IPS-NIHi11 (cell line): ENCODE measurements around the gene CPHXL2.
A peak's percentile ranks its signal among the peaks of the same experiment; 100 is the strongest.

Experiments used
- DNase-seq: peaks from one replicate; pipeline ENCODE4 v3.0.0; 2012; ENCODE audit warnings: mixed read lengths, low spot score

The CPHXL2 gene

GRCh38 chr16:75640598-75640997, 36.2 kb downstream of the CPHXL2 start:
- no peak for DNase-seq

- DNase-seq: no peak
Observed at GRCh38 chr16:75635036-75635435, 41.8 kb downstream of the CPHXL2 start.

- no peak for DNase-seq
Observed at GRCh38 chr16:75632857-75633256, 44.0 kb downstream of the CPHXL2 start.

GRCh38 chr16:75630052-75630451, 46.8 kb downstream of the CPHXL2 start:
- DNase-seq: no peak

GRCh38 chr16:75629132-75629531, 47.7 kb downstream of the CPHXL2 start:
- no peak for DNase-seq

- no peak for DNase-seq
Observed at GRCh38 chr16:75628351-75628750, 48.5 kb downstream of the CPHXL2 start.

- DNase-seq: no peak
Observed at GRCh38 chr16:75627851-75628250, 49.0 kb downstream of the CPHXL2 start.

GRCh38 chr16:75626806-75627205, 50.0 kb downstream of the CPHXL2 start:
- DNase-seq: no peak

GRCh38 chr16:75624921-75625334, 51.9 kb downstream of the CPHXL2 start:
- no peak for DNase-seq

GRCh38 chr16:75622761-75623605, 53.8 kb downstream of the CPHXL2 start, which contains the start of gene ADAT1:
TSS of gene ADAT1 (minus strand) at chr16:75623281. CDS start at chr16:75620799, 2,482 bp downstream.
- DNase-seq: peak; percentile 94

- DNase-seq: no peak
Observed at GRCh38 chr16:75621170-75621477, 55.7 kb downstream of the CPHXL2 start.

- no peak for DNase-seq
Observed at GRCh38 chr16:75620326-75621169, 56.3 kb downstream of the CPHXL2 start.

GRCh38 chr16:75618780-75619179, 58.0 kb downstream of the CPHXL2 start:
- DNase-seq: no peak

- DNase-seq: no peak
Observed at GRCh38 chr16:75617121-75617520, 59.7 kb downstream of the CPHXL2 start.

- DNase-seq: no peak
Observed at GRCh38 chr16:75616521-75617010, 60.2 kb downstream of the CPHXL2 start.

- DNase-seq: no peak
Observed at GRCh38 chr16:75615619-75616018, 61.2 kb downstream of the CPHXL2 start.

- DNase-seq: no peak
Observed at GRCh38 chr16:75614066-75614897, 62.5 kb downstream of the CPHXL2 start.
